ENCODE results near the gene MS4A15. TPM values are rescaled to one million over a fixed set of nuclear protein-coding genes. Genes with fewer than 3 reads are reported as not detected.

MS4A15 gene
- total and polyA plus RNA-seq, 9 donors: 0.15 to 1.1 (median 0.33) TPM; not detected in 6

- Histone ChIP-seq H3K27ac (no peak overlapping the region), H3K4me3 (no peak overlapping the region), H3K9me3 (no peaks in the 10 kb centered on the region), H3K4me1 (ENCODE audit: insufficient read depth) (no peaks in the 10 kb centered on the region), H3K36me3 (no peaks in the 10 kb centered on the region), H3K27me3 (no peaks in the 10 kb centered on the region)
- TF ChIP-seq POLR2A (IDR thresholded peaks at IDR 0.05): no peak
- no peak for TF ChIP-seq CTCF (IDR thresholded peaks at IDR 0.05)
- no peak for DNase-seq
- intact Hi-C loops (cut with DNase I): no loop called here
- 62 to 72% (median 63%) methylated on average over 4 of the region's 4 CpGs for WGBS, 3 donors
Measured at GRCh38 chr11:60761436-60762190, 4.9 kb downstream of the MS4A15 start.

GRCh38 chr11:60762851-60763691 lies 6.4 kb downstream of the MS4A15 start:
- TF ChIP-seq POLR2A (IDR thresholded peaks at IDR 0.05) (no peak), CTCF (IDR thresholded peaks at IDR 0.05) (no peak), EP300 (IDR thresholded peaks at IDR 0.05) (no peak)
- Histone ChIP-seq H3K36me3 (no peaks in the 10 kb centered on the region), H3K4me3 (no peak overlapping the region), H3K9me3 (no peaks in the 10 kb centered on the region), H3K4me1 (ENCODE audit: insufficient read depth) (no peaks in the 10 kb centered on the region), H3K27ac (no peak overlapping the region), H3K27me3 (no peaks in the 10 kb centered on the region)
- intact Hi-C loops (cut with DNase I): no loop called here
- 70 to 83% (median 73%) methylated on average over 11 of the region's 11 CpGs for WGBS, 3 donors
- DNase-seq: no peak

- Histone ChIP-seq H3K36me3 (no peaks in the 10 kb centered on the region), H3K27ac (no peak overlapping the region), H3K27me3 (no peaks in the 10 kb centered on the region), H3K4me3 (no peak overlapping the region), H3K9me3 (no peaks in the 10 kb centered on the region), H3K4me1 (ENCODE audit: insufficient read depth) (no peaks in the 10 kb centered on the region)
- TF ChIP-seq EP300 (IDR thresholded peaks at IDR 0.05) (no peak), CTCF (IDR thresholded peaks at IDR 0.05) (no peak), POLR2A (IDR thresholded peaks at IDR 0.05) (no peak)
- WGBS, 3 donors: 86 to 94% (median 90%) methylated on average over 11 of the region's 11 CpGs
- intact Hi-C loops (cut with DNase I): no loop called here
- no peak for DNase-seq
Measured at GRCh38 chr11:60763692-60764369, 7.2 kb downstream of the MS4A15 start.

GRCh38 chr11:60764879-60765278 lies 8.2 kb downstream of the MS4A15 start:
- Histone ChIP-seq H3K36me3 (no peaks in the 10 kb centered on the region), H3K4me3 (no peak overlapping the region), H3K27me3 (no peaks in the 10 kb centered on the region), H3K4me1 (ENCODE audit: insufficient read depth) (no peaks in the 10 kb centered on the region), H3K27ac (no peak overlapping the region), H3K9me3 (no peaks in the 10 kb centered on the region)
- DNase-seq: no peak
- intact Hi-C loops (cut with DNase I): no loop called here
- WGBS, 3 donors: 21 to 48% (median 34%) methylated on average over 1 of the region's 1 CpG
- TF ChIP-seq EP300 (IDR thresholded peaks at IDR 0.05) (no peak), CTCF (IDR thresholded peaks at IDR 0.05) (no peak), POLR2A (IDR thresholded peaks at IDR 0.05) (no peak)

Data from ovary (tissue), 9 donors.